GF-D8 (cell line): Measurements from ENCODE around the gene SOX13.

Source experiments
- DNase-seq: peaks from one replicate; lab custom pipeline; 2025; lab: John Stamatoyannopoulos, UW

SOX13 gene

GRCh38 chr1:204106825-204107224 lies 33.9 kb downstream of the SOX13 start:
- no peak for DNase-seq

- DNase-seq = no peak
Observed at GRCh38 chr1:204107892-204108291, 35.0 kb downstream of the SOX13 start.

GRCh38 chr1:204108312-204109141 lies 35.6 kb downstream of the SOX13 start:
- no peak for DNase-seq

GRCh38 chr1:204110894-204111633 lies 38.1 kb downstream of the SOX13 start:
- no peak for DNase-seq

GRCh38 chr1:204112876-204113730 lies 40.2 kb downstream of the SOX13 start:
- DNase-seq = no peak

- no peak for DNase-seq
Observed at GRCh38 chr1:204113896-204114295, 41.0 kb downstream of the SOX13 start.

- no peak for DNase-seq
Observed at GRCh38 chr1:204114606-204115005, 41.7 kb downstream of the SOX13 start.

GRCh38 chr1:204115116-204115515 lies 42.2 kb downstream of the SOX13 start:
- no peak for DNase-seq

- DNase-seq = no peak
Observed at GRCh38 chr1:204116539-204116938, 43.6 kb downstream of the SOX13 start.

- no peak for DNase-seq
Observed at GRCh38 chr1:204121840-204122555, 49.1 kb downstream of the SOX13 start.

- no peak for DNase-seq
Observed at GRCh38 chr1:204123376-204123775, 50.5 kb downstream of the SOX13 start.

GRCh38 chr1:204124639-204125038 lies 51.7 kb downstream of the SOX13 start:
- no peak for DNase-seq

- DNase-seq = no peak
Observed at GRCh38 chr1:204125759-204126351, 52.9 kb downstream of the SOX13 start.

GRCh38 chr1:204126386-204126785 lies 53.5 kb downstream of the SOX13 start:
- no peak for DNase-seq

GRCh38 chr1:204126956-204127355 lies 54.0 kb downstream of the SOX13 start:
- DNase-seq = no peak

- DNase-seq = peak; percentile 5
Observed at GRCh38 chr1:204127597-204128242, 54.8 kb downstream of the SOX13 start.

- DNase-seq = no peak
Observed at GRCh38 chr1:204128464-204128963, 55.6 kb downstream of the SOX13 start.

GRCh38 chr1:204128964-204129896 lies 56.3 kb downstream of the SOX13 start:
- peak; percentile 5 for DNase-seq

GRCh38 chr1:204130178-204130577 lies 57.3 kb downstream of the SOX13 start:
- DNase-seq = no peak
